ENCODE results near the gene SEMA5A. TPM values are rescaled to one million over a fixed set of nuclear protein-coding genes. Genes with fewer than 3 reads are reported as not detected.

SEMA5A gene
- total and polyA plus RNA-seq, 2 of the 8 experiments (the other 6 are each of a cell fraction or from before 2014, with no cell fraction given) = 5.3 to 8.9 TPM

GRCh38 chr5:9325549-9325948, 220.3 kb downstream of the SEMA5A start:
- H2BK12ac ChIP-seq (ENCODE audit: low read depth, low read length) = no peak overlapping the region
- no peak overlapping the region for H3K4ac ChIP-seq (replicated peaks; ENCODE audit: insufficient read length, low read depth, low read length)
- FAIRE-seq = no peak
- no peaks in the 10 kb centered on the region for H3K79me1 ChIP-seq (ENCODE audit: low read depth, low read length)
- H3K14ac ChIP-seq (ENCODE audit: insufficient read length) = no peak overlapping the region
- peaks cover 1% of the 10 kb centered on the region; the same call in 1 of the 2 replicates for H3K23me2 ChIP-seq (ENCODE audit: low read depth, low read length)
- no peak overlapping the region for H4K8ac ChIP-seq (ENCODE audit: extremely low read depth, insufficient read depth, low read length)
- H3K27ac ChIP-seq (ENCODE audit: low read depth, low read length) = no peak overlapping the region
- H3K9me3 ChIP-seq (ENCODE audit: insufficient read depth in 2 of 2, low read depth in 1 of 2, low read length in 1 of 2) = no peaks in the 10 kb centered on the region
- H3K23ac ChIP-seq (ENCODE audit: insufficient read length) = no peak overlapping the region
- H4K5ac ChIP-seq (ENCODE audit: insufficient read length, low read depth, low read length) = no peak overlapping the region
- no peaks in the 10 kb centered on the region for H4K20me1 ChIP-seq (replicated peaks in 1 of 2; ENCODE audit: control insufficient read depth in 1 of 2, insufficient read depth in 2 of 2, low read length in 2 of 2)
- ChIA-PET POLR2A (ENCODE audit: partially characterized antibody) (interaction anchor here (0.7 kb wide), 1 partner anchor 905 kb away, joined by 3 read pairs; no protein-coding TSS in a partner anchor), CTCF (ENCODE audit: partially characterized antibody) (interaction anchor here (1.2 kb wide), 1 partner anchor 174 kb away, joined by 3 read pairs; no protein-coding TSS in a partner anchor)
- H2AK5ac ChIP-seq (ENCODE audit: low read depth, low read length) = no peak overlapping the region
- 89% methylated on average over 4 of the region's 4 CpGs; no CpG with 5 or more reads in 1 of the 2 experiments for WGBS, 2 experiments (ENCODE audit: extremely low coverage in 1 of 2, insufficient coverage in 1 of 2, insufficient read length in 1 of 2, insufficient replicate concordance in 2 of 2, low coverage in 1 of 2, low lambda C conversion rate in 2 of 2, missing lambda C conversion rate in 1 of 2)
- no peak overlapping the region for H4K91ac ChIP-seq (replicated peaks; ENCODE audit: insufficient read length, low read length)
- no peak overlapping the region for H3K9ac ChIP-seq (replicated peaks in 1 of 4; ENCODE audit: extremely low read depth in 1 of 4, low read depth in 3 of 4, low read length in 3 of 4)
- no peaks in the 10 kb centered on the region for H3K36me3 ChIP-seq (ENCODE audit: control insufficient read depth in 2 of 4, insufficient read depth in 4 of 4, low read length in 3 of 4)
- H3K4me3 ChIP-seq (ENCODE audit: extremely low read depth in 1 of 4, insufficient read depth in 2 of 4, low read depth in 3 of 4, low read length in 4 of 4) = no peak overlapping the region
- DNase-seq (ENCODE audit: low read depth in 1 of 2, low spot score in 2 of 2) = no peak
- no peak overlapping the region for H2BK120ac ChIP-seq (replicated peaks; ENCODE audit: low read depth, low read length)
- no peak overlapping the region for H2AFZ ChIP-seq (ENCODE audit: low read length)
- no peak overlapping the region for H3K56ac ChIP-seq (replicated peaks; ENCODE audit: insufficient read length, low read depth, low read length)
- H2BK5ac ChIP-seq (ENCODE audit: low read depth, low read length) = no peak overlapping the region
- no peak overlapping the region for H3K18ac ChIP-seq (ENCODE audit: extremely low read depth, low read length)
- H2BK15ac ChIP-seq (ENCODE audit: low read length) = no peak overlapping the region
- H3K79me2 ChIP-seq (ENCODE audit: control insufficient read depth in 1 of 2, insufficient read depth in 2 of 2, low read length in 2 of 2) = no peaks in the 10 kb centered on the region
- H3K4me2 ChIP-seq (ENCODE audit: insufficient read depth in 1 of 2, low read depth in 2 of 2, low read length in 2 of 2) = no peak overlapping the region
- no peaks in the 10 kb centered on the region for H3K27me3 ChIP-seq (replicated peaks in 1 of 4; ENCODE audit: control insufficient read depth in 3 of 4, extremely low read depth in 1 of 4, insufficient read depth in 3 of 4, low read length in 3 of 4)
- no peaks in the 10 kb centered on the region for H3K4me1 ChIP-seq (replicated peaks in 1 of 4; ENCODE audit: control insufficient read depth in 3 of 4, insufficient read depth in 4 of 4, low read length in 3 of 4)
- H2BK20ac ChIP-seq (ENCODE audit: low read length) = no peak overlapping the region
- TF ChIP-seq SIN3A (conservative IDR thresholded peaks at IDR 0.05 in 1 of 2, IDR thresholded peaks at IDR 0.05 in 1 of 2; ENCODE audit: low read depth in 1 of 2, low read length in 2 of 2) (no peak), MAX (IDR thresholded peaks at IDR 0.05) (no peak), ATF2 (IDR thresholded peaks at IDR 0.05; ENCODE audit: low read length) (no peak), SUZ12 (IDR thresholded peaks at IDR 0.05; ENCODE audit: low read length) (no peak), CREB1 (IDR thresholded peaks at IDR 0.05) (no peak), ASH2L (IDR thresholded peaks at IDR 0.05; ENCODE audit: low read length) (no peak), NRF1 (IDR thresholded peaks at IDR 0.05; ENCODE audit: low read depth, low read length) (no peak), MAFK (IDR thresholded peaks at IDR 0.05; ENCODE audit: low read depth, low read length) (no peak), GTF2F1 (IDR thresholded peaks at IDR 0.05; ENCODE audit: borderline replicate concordance, low read depth, low read length) (no peak), POU5F1 (IDR thresholded peaks at IDR 0.05; ENCODE audit: low read depth, low read length) (no peak), KDM1A (IDR thresholded peaks at IDR 0.05; ENCODE audit: borderline replicate concordance, low read length) (no peak), BRCA1 (IDR thresholded peaks at IDR 0.05; ENCODE audit: low read depth, low read length) (no peak), YY1 (IDR thresholded peaks at IDR 0.05; ENCODE audit: low read depth, low read length) (no peak)

Data from H1 (cell line).